GM21423 (cell line): ENCODE measurements around the gene SKOR2.

Source experiments
- ATAC-seq: cut with Tn5 transposase; IDR thresholded peaks from one replicate; pipeline ENCODE4 v1.9.1; 2021; ENCODE audit warnings: mild to moderate bottlenecking, moderate library complexity; ENCODE audit not compliant: unreplicated experiment

Gene SKOR2, protein sequence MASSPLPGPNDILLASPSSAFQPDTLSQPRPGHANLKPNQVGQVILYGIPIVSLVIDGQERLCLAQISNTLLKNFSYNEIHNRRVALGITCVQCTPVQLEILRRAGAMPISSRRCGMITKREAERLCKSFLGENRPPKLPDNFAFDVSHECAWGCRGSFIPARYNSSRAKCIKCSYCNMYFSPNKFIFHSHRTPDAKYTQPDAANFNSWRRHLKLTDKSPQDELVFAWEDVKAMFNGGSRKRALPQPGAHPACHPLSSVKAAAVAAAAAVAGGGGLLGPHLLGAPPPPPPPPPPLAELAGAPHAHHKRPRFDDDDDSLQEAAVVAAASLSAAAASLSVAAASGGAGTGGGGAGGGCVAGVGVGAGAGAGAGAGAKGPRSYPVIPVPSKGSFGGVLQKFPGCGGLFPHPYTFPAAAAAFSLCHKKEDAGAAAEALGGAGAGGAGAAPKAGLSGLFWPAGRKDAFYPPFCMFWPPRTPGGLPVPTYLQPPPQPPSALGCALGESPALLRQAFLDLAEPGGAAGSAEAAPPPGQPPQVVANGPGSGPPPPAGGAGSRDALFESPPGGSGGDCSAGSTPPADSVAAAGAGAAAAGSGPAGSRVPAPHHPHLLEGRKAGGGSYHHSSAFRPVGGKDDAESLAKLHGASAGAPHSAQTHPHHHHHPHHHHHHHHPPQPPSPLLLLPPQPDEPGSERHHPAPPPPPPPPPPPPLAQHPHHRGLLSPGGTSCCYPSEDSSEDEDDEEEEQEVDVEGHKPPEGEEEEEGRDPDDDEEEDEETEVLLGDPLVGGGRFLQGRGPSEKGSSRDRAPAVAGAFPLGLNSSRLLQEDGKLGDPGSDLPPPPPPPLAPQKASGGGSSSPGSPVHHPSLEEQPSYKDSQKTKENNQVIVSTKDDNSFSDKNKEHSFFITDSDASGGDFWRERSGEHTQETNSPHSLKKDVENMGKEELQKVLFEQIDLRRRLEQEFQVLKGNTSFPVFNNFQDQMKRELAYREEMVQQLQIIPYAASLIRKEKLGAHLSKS

DNA sequence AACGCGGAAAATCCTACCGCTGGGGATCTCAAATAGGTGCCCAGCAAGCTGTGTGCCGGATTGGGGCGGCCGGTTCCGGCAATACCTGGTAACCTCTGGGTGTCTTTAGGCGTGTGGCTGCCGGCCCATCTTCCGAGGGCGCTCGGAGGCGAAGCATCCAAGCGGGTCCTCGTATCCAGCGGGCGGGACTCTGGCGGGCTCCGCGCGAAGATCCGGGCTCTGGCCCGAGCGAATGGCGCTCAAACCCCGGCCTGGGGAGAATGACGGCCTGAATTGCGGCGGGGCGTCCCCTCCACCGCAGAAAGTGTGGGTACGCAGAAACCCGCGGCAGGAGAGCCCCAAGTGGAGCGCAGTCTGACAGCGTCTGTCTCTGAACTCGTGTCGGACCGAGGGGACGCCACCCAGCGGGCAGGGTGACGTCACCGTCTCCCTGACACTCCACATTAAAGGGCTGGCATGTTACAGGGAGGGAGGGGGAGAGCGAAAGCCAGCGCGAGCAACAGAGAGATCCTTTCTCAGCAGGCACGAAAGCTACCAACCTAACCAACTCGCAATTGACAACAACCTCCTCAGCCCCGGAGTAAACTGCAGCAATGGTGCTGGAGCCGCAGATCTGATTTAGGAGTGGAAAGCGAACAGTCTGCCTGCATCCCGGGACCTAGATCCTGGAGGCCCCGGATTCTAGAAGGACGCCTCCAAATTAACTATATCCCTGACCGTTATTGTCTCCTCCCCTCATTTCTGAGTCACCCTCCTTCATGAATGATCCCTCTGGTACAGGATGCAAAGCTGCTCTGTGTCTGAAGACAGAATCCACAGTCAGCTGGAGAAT is at the start of gene SKOR2:
SKOR2 (minus strand) TSS at position 372 of the 832 bp plus-strand sequence. CDS start 2,477 bp downstream, outside the sequence.
- ATAC-seq = no peak

DNA sequence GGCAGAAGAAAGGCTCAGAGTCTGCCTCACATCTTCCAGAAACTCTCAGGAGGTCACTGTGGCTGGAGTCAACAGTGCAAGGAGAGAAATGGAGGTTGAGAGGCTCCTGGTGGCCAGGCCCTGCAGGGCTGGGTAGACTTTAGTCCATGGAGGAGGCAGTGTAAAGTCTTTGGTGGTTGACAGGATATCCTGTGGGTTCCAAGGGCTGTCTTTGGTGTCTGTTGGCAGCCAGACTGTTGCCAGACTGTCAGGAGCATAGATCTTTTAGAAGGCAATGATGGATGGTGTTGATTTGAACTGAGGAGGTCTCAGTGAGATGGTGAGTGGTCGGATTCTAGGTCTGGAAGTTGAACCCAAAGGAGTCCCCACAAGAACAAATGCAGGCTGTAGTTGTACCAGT is 45.0 kb upstream of the SKOR2 start:
- ATAC-seq = no peak

DNA sequence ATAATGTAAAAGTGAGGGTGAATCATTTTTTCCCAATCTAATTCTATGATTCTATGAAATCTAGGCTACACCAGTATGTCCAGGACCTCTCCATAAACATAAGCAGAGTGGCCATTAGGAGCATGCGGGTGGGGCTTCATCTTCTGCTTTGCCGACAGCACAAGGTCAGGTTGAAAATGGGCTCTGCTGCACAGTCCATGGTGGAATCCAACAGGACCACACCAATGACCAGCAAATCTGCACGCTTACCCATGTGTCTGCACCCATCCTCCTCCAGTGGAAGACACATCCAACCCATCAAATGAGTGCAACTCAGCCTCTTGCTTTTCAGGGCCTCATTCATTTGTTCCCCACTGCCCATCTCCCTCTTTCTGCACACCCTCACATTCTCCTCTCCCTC is 43.3 kb upstream of the SKOR2 start:
- no peak for ATAC-seq

DNA sequence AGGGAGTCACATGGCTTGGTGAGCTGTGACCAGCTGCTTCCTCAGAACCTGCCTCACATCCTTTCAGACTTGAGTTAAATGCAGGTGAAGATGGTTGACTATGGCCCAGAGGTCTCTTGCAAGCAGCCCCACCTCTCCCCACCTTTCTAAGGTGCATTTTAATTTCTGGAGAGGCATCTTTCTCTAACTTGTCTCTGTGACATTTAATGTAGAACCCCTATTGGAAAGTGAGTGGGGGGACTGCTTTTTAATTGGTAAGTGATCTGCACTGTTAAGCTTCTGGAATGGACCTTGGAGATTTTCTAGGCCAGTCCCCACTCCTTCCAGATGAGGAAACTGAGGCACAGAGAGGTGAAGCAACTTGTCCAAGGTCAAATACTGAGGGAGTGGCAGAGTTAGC is 37.3 kb upstream of the SKOR2 start:
- ATAC-seq = no peak

DNA sequence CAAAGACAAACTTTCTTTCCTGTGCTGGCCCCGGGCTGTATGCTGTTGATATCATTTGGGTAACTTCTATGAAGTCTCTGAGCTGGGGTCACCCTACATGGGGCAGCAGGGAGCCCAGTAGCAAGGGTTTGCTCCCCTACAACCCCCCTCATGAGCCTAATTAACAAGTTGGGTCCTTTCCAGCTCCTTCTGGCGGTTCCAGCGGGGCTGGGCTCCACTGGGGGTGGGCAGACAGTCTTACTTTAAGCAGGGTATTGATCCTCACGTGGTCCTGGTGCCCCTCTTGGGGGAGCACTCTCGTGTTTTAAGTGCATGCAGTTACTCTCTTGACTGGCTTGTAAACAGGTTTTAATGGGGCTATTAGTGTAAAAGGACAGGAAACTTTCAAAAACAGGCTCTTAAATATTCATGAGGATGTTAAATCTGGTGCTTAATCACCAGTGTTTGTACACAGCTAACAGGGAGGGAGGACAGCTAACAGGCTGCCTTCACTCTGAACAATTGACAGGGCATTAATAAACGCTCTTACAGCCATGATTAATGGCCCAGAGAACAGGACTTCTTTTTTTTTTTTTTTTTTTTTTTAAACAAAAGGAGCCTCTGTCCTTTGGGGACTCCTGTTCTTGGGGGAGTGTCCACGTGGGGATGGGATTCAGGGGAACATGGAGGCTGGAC is 36.6 kb upstream of the SKOR2 start:
- ATAC-seq = no peak

DNA sequence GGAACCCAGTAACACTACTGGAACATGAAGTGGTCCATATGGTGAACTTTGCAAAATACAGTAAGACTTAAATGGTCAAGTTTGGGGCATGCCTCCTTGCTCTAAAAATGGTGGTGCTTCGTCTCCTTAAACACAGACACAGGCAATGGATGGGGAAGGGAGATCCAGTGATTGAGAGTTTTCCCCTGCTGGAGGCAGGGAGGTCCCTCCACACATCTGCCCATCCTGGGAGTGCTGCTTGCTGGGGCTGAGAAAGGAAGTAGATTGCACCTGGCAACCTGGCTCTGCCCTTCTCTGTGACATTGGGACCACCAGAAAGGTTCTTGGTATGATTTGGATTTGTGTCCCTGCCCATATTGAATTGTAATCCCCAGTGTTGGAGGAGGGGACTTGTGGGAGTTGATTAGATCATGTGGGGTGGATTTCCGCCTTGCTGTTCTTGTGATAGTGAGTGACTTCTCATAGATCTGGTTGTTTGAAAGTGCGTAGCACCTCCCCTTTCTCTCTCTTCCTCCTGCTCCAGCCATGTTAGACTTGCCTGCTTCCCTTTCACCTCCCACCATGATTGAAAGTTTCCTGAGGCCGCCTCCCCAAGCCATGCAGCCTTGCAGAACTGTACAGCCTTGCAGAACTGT is 35.4 kb upstream of the SKOR2 start:
- ATAC-seq = no peak

DNA sequence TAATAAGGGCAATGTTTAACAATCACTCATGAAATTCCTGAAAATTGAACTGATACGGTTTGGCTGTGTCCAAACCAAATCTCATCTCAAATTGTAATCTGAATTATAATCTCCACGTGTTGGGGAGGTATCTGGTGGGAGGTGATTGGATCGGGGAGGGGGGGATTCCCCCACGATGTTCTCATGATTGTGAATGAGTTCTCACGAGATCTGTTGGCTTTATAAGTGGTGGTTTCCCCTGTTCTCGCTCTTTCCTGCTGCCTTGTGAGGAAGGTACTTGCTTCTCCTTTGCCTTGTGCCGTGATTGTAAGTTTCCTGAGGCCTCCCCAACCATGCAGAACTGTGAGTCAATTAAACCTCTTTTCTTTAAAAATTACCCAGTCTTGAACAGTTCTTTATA is 34.0 kb upstream of the SKOR2 start:
- no peak for ATAC-seq

DNA sequence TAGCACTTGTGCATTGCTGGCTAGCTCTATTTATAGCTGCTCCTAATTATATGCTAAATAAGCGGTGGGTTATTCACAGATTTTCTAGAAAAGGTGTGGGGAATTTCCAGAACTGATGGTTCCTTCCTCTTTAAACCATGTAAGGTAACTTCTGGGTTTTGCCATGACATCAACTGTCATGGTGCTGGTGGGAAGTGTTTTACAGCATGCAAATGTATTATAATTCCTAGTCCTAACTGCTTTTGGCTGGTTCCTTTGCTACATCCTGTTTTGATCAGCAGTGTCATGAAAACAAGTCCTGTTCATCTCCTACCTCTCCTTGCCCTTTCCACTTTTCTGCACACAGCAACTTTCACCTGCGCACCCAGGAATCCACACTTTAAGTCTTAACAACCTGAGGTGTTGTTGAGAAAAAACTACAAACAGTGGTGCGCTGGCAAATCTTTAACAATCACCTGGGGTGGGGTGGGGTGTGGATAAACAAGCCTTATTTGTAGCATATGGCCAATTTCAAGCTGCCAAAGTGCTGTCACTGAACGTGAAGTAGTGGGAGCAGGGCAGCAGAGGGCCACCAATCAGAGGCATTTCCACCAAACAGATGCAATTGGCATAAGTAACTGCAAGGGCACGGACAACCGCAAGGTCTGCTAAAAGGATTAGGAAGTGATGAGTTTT is 33.4 kb upstream of the SKOR2 start:
- ATAC-seq = no peak

DNA sequence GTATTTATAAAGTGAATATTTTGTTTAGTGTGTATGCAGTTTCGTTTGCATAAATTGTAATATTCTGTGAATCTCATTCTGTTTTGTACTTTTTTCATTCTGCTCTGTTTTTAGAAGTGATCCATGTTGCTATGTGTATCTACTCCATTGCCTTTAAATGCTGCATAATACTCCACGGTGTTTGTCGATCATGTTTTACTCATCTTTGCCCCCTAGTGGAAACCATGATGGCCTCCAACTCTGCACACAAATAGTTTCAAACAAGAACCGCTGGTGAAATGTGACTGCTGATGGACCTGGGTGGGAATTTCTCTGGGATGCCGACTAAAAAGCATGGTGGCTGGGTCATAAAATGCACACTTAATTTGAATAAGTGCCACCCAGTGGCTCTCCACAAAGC is 32.0 kb upstream of the SKOR2 start:
- no peak for ATAC-seq

DNA sequence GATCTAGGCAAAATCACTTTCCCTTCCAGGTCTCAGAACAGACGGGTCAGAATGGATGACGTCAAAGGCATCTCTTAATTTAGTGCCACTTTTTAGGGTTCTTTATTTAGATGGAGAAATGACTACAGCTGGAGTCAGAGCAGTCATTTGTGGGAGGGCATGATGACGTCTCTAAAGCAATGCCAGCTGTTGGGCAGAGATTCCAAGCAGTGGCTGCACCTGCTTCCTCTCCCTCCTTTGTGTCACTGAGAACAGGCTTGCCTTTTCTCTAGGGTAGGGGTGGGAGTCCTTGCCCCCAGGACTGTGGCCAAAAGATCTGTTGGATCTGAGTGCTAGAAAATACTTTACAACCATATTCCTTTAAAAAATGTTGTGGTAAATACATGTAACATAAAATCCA is 28.7 kb upstream of the SKOR2 start:
- ATAC-seq = no peak

DNA sequence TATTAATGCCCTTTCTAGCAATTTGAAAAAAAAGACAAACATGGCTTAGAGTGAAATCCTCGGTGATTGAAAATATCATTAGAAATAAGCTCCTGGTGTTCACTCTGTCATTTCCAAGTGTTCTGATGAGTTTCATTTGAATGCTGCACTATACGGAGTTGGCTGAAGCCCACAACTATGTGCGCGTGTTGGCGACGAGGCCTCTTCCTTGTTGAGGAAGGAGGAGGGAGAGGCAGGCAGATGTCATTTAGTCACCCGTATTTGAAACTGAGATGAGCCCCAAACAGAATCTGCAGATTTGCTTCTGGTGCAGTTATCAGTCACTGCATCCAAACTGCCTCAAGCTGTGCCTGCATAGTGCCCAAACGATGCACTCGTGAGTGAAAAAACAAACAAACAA is 23.5 kb upstream of the SKOR2 start:
- ATAC-seq = no peak

DNA sequence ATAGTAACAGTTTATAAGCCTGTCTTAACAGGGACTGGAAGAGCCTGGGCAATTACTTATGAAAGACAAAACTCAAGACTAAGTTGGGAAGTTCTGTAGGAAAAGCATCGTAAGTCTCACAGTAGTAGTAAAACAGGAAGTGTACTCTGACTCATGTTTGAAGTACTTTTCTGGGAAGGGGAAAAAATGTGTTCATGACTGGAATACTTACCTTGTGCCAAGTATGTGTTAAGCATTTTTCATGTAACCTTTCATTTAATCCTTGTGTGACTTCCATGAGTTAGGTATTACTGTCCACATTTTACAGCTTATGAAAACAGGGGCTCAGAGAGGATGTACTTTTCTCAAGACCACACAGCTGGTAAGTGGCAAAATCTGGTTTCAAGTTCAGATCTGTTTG is 13.7 kb upstream of the SKOR2 start:
- no peak for ATAC-seq

DNA sequence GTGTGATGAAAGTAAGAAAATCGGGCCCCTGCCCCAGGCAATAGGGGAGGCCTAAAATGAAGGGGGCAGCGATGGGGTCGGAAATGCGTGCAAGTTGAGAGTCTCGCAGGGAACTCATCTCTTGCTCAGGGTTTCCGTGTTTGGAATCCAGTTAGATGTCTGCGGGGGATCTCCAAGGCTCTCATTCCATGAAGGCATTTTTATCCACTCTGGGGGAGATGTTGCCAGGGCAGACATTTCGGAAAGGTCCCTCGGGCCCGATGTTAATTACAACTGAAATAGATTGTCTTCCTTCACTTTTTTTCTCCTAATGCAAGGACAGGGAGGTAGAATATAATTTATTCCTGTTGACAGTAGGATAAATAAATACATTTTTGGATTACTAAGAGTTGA is 12.8 kb upstream of the SKOR2 start:
- no peak for ATAC-seq

DNA sequence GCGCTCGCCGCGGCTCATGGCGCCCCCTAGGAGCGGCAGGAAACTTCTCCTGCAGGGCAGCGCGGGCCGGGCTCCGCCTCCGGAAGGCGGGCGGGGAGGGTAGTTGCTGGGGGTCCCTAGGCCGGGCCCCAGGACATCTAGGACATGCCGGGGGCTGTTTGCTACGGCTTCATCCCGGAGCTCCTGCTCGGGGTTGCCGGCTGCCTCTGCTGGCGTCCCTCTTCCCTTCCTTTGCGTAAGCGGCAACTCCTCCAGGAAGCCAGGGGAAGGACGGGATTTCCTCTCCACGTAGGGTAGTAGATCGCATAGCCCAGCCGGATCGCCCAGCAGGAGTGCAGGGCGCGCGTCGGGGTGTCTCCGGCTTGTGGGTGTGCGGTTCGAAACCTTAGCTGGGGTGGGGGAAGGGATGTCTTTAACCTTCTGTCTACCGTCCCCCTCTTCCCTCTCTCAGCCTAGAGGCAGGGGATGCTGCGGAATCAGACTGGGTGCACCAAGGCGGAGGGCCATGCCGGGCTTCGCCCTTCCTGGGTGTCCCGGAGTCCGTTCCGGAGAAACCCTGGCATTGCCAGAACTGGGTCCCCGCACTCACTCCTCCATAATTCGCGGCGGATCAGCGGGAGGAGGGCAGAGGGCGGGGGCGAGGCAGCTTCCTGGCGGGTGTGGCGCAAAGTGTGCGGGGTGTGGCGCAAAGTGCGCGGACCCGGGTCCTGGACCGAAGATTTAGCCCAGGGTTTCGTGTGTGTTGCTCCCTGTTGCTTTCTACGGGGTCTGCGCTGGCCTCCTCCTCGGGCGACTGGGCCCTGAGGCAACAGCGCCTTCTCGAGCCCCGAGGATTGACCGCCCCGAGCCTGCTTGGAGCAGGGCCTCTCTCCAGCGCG is 12.2 kb upstream of the SKOR2 start:
- no peak for ATAC-seq

DNA sequence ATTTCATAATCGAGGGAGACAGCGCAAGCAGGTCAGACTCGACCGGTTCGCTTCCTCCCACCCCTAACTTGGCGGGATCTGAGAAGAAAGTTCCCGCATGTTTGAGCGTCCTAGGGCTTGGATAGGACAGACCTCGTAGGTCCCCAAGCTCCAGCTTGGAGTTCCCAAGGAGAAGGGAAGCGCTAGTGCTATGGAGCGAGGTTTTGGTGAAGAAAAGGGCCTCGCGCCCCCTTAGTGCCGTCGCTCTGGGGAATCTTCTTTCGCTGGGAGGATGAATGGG is 11.6 kb upstream of the SKOR2 start:
- no peak for ATAC-seq

DNA sequence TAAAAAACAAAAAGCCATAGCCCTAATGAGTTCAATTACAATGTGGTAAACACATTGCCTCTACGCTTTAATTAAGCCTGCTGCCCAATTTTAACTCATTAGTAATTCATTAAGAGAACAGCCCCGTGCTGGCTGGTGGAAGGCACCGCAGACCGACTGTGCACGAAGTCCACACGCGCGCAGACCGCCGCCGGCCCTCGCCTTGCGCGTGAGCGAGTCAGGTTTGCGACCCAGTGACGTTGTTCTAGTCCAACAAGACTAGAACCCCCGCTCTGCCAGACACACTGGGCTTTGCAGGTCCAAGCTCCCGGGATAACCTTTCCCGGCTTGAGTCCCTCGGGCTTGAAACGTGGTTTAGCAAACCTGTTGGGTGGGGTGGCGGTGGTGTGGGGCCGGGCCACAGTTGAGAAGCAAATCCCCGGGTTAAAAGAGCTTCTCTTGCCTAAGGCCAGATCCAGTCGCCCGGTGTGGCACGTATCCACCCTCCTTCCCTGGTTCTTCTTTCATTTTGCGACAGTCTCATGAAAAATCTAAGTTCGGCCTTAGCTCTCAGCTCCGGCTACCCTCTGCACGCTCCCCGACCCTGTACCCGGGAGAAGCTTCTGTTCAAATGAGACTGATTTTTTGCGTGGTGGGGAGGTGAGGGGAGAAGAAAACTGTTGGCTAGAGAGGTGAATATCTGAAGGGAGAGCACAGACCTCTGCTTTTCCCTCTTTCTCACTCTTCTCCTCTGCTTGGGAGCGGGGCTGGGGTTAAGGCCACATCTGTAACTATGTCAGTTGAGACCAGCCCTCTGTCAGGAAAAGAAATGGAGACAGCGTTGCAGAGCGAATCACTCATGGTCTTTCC is 11.1 kb upstream of the SKOR2 start:
- ATAC-seq = no peak

DNA sequence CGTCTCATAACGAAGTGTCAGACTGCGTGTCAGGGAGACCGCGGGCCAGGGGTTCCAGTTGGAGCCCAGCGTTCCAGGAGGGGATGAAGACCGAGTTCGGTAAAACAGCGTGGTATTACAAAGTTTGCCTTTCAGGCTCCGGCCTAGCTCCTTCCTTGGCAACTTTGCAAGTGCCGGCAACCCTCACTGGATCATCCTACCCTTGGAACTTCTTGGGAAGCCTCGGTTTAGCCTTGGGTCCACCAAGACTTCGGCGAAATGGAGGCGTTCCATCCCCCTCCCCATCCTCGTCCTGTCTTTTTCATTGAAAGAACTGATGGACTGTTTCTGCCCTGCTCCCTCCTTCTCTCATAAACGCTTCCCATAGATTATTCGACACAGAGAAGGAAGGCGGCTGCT is 10.4 kb upstream of the SKOR2 start:
- ATAC-seq = no peak
